HG02852 (cell line): ENCODE results near the gene ODAD4.
"Not testable (repeated sequence)": the region's sequence is repeated elsewhere in the genome, so short reads cannot be mapped to it uniquely, and the experiment has no call there.

Experiments
- ATAC-seq: cut with Tn5 transposase; IDR thresholded peaks from one replicate; pipeline ENCODE4 v1.9.1; 2021; ENCODE audit warnings: mild to moderate bottlenecking, moderate library complexity; ENCODE audit not compliant: unreplicated experiment

The ODAD4 gene

GRCh38 chr17:41989702-41990419 is 59.4 kb downstream of the ODAD4 start:
- ATAC-seq = no peak

GRCh38 chr17:41992576-41992975 is 62.2 kb downstream of the ODAD4 start:
- no peak for ATAC-seq

GRCh38 chr17:41996855-41997164 is 66.4 kb downstream of the ODAD4 start:
- ATAC-seq = no peak

GRCh38 chr17:41998497-41998896 is 68.1 kb downstream of the ODAD4 start:
- no peak for ATAC-seq

GRCh38 chr17:42000413-42001133 is 70.2 kb downstream of the ODAD4 start:
- no peak for ATAC-seq

GRCh38 chr17:42001729-42002128 is 71.3 kb downstream of the ODAD4 start:
- ATAC-seq = no peak

GRCh38 chr17:42002175-42002791 is 71.9 kb downstream of the ODAD4 start:
- no peak for ATAC-seq

- no peak for ATAC-seq
Measured at GRCh38 chr17:42002792-42003301, 72.4 kb downstream of the ODAD4 start.

- no peak for ATAC-seq
Measured at GRCh38 chr17:42005166-42005565, 74.7 kb downstream of the ODAD4 start.

- no peak for ATAC-seq
Measured at GRCh38 chr17:42009170-42009569, 78.8 kb downstream of the ODAD4 start.

GRCh38 chr17:42010266-42010680 is 79.9 kb downstream of the ODAD4 start:
- not testable (repeated sequence) for ATAC-seq

GRCh38 chr17:42010898-42011516 is 80.6 kb downstream of the ODAD4 start:
- no peak for ATAC-seq

GRCh38 chr17:42012363-42012762 is 81.9 kb downstream of the ODAD4 start:
- not testable (repeated sequence) for ATAC-seq

- not testable (repeated sequence) for ATAC-seq
Measured at GRCh38 chr17:42013740-42014139, 83.3 kb downstream of the ODAD4 start.
